Epithelial cell of proximal tubule (primary cell): ENCODE results near the gene HMOX2. TPM values are rescaled to one million over a fixed set of nuclear protein-coding genes. Genes with fewer than 3 reads are reported as not detected.

Experiments
- DNase-seq: peaks from one replicate; pipeline ENCODE4 v3.0.0-alpha.2; 2011; ENCODE audit warnings: low read depth
- H3K4me3 ChIP-seq: 2 replicates; pipeline ENCODE4 v1.5.1; 2011; ENCODE audit warnings: low read depth, mild to moderate bottlenecking, low read length
- total RNA-seq: library from RNA; depleted of rRNA; stranded (reverse); fragments of >200 nt; gene quantifications from 2 replicates; pipeline ENCODE4 v1.2.3, GENCODE V29; 2015
- TF ChIP-seq, protein P1 (sequence below): conservative IDR thresholded peaks from 2 replicates; pipeline ENCODE4 v1.5.1; 2012; ENCODE audit warnings: low read depth, mild to moderate bottlenecking, low read length

Gene HMOX2
- total RNA-seq, 1 donor from 2014 or later = 75.9 TPM

DNA sequence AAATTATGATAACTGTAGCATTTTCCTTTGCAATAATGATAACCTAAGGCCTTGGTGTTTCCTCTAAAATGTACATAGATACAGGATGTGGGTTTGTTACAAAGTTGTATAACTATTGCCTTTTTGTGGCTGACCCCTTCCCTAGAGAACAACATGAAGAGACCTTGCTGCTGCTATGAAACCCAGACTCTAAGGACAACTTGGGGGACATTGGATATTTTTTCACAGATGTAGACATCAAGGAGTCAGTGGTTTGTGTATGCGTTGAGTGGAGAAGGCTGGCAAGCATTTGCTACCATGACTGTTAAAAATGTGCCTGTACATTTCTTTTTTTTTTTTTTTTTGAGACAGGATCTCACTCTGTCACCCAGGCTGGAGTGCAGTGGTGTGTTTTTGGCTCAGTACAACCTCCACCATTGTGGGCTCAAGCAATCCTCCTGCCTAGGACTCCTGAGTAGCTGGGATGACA lies 12.3 kb downstream of the HMOX2 start:
- TF ChIP-seq, protein P1, sequence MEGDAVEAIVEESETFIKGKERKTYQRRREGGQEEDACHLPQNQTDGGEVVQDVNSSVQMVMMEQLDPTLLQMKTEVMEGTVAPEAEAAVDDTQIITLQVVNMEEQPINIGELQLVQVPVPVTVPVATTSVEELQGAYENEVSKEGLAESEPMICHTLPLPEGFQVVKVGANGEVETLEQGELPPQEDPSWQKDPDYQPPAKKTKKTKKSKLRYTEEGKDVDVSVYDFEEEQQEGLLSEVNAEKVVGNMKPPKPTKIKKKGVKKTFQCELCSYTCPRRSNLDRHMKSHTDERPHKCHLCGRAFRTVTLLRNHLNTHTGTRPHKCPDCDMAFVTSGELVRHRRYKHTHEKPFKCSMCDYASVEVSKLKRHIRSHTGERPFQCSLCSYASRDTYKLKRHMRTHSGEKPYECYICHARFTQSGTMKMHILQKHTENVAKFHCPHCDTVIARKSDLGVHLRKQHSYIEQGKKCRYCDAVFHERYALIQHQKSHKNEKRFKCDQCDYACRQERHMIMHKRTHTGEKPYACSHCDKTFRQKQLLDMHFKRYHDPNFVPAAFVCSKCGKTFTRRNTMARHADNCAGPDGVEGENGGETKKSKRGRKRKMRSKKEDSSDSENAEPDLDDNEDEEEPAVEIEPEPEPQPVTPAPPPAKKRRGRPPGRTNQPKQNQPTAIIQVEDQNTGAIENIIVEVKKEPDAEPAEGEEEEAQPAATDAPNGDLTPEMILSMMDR = no peak
- no peak overlapping the region for H3K4me3 ChIP-seq
- no peak for DNase-seq

DNA sequence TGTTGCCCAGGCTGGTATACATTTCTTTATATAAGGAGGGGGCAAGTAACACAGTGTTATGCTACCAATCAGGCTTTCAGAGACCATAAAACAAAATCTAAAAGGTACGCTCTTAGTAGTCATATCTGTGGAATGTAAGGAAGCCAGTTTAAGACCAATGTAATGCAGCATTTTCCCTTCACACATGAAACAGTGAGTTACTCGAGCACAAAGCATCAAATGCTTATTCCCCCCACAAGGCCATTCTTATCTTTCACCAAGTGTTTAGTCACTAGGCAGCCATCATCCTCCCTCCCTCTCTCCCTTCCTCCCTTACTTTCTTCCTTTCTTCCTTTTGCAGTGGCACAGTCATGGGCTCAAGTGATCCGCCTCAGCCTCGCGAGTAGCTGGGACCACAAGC lies 12.8 kb downstream of the HMOX2 start:
- no peak overlapping the region for H3K4me3 ChIP-seq
- TF ChIP-seq, protein P1 = no peak
- DNase-seq = peak; percentile 76

DNA sequence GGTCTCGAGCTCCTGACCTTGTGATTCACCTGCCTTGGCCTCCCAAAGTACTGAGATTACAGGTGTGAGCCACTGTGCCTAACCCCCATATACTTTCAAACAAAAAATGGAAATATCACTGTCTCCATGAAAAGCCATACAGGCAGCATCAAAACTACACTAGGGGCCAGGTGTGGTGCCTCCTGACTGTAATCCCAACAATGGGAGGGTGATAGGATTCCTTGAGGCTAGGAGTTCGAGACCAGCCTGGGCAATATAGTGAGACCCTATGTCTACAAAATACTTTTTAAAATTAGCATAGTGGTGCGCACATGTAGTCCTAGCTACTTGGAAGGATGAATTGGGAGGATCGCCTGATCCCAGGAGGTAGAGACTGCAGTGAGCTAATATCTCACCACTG lies 15.7 kb downstream of the HMOX2 start:
- H3K4me3 ChIP-seq = no peak overlapping the region
- no peak for DNase-seq
- TF ChIP-seq, protein P1 = no peak

DNA sequence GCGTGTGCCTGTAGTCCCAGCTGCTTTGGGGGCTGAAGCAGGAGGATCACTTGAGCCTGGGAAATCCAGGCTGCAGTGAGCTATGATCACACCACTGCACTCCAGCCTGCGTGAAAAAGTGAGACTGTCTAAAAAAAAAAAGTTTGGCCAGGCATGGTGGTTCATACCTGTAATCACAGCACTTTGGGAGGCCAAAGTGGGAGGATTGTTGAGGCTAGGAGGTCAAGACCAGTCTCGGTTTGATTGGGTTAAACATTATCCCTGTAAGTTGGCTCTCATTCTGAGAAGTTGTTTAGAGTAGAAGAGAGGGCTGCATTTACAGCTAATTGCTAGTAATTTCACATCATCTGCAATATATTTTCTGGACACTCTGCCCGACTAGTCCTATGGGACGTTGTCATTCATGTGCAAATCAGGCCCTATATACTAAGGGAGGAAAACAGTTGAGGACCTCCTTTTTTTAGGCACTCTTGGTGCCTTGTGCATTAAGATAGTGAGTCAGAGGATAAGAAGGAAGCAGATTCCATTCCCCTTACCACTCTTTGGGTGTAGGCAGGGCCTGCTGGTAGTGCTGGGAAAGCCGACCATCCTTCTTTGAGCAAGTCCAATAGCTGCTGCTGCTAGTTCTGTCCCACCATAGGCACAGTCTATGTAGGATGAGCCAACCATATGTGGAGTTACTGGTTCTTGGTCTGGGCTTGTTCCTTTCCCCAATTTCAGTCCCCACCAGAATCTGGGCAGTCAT lies 18.7 kb downstream of the HMOX2 start:
- TF ChIP-seq, protein P1 = no peak
- H3K4me3 ChIP-seq = no peak overlapping the region
- no peak for DNase-seq

DNA sequence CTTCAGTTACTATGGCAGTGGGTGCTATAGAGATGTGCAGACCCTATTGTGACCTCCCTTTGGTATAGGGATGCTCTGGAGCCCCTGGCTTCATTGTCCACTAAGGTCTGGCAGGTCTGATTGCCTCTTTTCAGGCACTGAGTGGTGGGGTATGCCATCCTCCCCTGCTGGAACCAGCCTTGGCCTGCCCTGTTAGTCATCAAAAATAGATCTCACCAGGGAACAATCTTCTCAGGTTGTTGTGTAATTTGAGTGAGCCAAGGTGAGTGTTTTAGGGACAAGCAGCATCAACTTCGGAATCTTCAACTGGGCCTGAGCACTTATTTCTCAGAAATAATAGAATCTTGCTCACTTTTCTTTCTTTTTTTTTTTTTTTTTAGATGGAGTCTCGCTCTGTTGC lies 19.6 kb downstream of the HMOX2 start:
- DNase-seq = no peak
- H3K4me3 ChIP-seq = no peak overlapping the region
- TF ChIP-seq, protein P1 = no peak

DNA sequence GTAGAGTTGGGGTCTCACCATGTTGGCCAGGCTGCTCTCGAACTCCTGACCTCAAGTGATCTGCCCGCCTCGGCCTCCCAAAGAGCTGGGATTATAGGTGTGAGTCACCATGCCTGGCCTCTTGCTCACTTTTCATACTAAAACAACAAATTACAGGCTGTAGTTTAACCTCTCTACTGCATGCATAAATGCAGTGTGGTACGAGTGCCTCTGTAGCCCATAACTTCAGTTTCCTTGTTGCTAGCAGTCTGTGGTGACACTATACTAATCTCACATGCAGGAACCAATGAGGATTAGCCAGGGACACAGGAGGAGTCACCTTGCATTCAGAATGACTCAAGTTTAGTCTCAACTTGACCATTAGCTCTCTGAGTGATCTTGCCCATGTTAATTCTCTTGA lies 20.1 kb downstream of the HMOX2 start:
- no peak overlapping the region for H3K4me3 ChIP-seq
- TF ChIP-seq, protein P1 = no peak
- DNase-seq = no peak

DNA sequence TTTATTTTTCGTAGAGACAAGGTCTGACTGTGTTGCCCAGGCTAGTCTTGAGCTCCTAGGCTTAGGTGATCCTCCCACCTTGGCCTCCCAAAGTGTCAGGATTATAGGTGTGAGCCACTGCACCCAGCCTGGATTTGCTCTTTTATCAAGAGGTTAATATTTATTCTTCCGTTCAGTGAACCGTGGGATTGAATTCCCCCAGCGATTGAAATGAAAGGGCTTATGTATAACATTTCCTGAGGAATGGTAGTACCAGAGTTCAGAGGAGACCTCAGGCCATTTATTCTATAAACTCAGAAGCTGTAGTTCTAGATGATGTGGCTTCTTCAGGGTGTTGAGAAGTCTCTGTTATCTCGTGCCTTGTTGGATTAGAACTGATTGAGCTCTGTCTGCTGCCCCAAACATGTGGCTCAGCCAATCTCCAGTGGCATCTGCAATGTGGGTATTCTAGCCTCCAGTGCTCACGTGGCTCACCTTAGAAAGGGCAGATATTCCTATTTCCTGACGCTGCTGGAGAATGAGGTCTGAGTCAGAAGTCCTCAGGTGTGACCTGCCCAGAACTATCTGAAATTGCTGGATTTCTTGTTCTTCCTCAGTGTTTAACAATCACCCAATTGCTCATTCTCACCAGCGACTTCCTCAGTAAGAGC lies 22.5 kb downstream of the HMOX2 start:
- TF ChIP-seq, protein P1 = no peak
- H3K4me3 ChIP-seq = no peak overlapping the region
- DNase-seq = peak; percentile 76
